KMS-11 (cell line): ENCODE data around the gene ANK3.

Experiments used
- H2AFZ ChIP-seq: fragments of 200-600 bp; sonication (generic); 2 replicates; pipeline ENCODE4 v1.6.1; 2016; ENCODE audit warnings: antibody characterized with exemption, mixed run types, low read depth
- H3K27ac ChIP-seq: fragments of 200-600 bp; sonication (generic); 2 replicates; pipeline ENCODE4 v1.6.1; 2016; ENCODE audit warnings: mild to moderate bottlenecking, mixed run types
- H3K27me3 ChIP-seq: fragments of 200-600 bp; sonication (generic); 2 replicates; pipeline ENCODE4 v1.6.1; 2017; ENCODE audit warnings: mild to moderate bottlenecking, low read depth, mixed run types, moderate library complexity; ENCODE audit not compliant: insufficient read depth
- H3K36me3 ChIP-seq: fragments of 200-600 bp; sonication (generic); 2 replicates; pipeline ENCODE4 v1.6.1; 2017; ENCODE audit warnings: mild to moderate bottlenecking, mixed run types; ENCODE audit not compliant: insufficient read depth
- H3K4me1 ChIP-seq: fragments of 200-600 bp; sonication (generic); 2 replicates; pipeline ENCODE4 v1.6.1; 2016; ENCODE audit warnings: mild to moderate bottlenecking, low read depth, mixed run types; ENCODE audit not compliant: poor library complexity, severe bottlenecking
- H3K4me2 ChIP-seq: fragments of 200-600 bp; sonication (generic); 2 replicates; pipeline ENCODE4 v1.7.0; 2016; ENCODE audit warnings: mild to moderate bottlenecking, mixed run types
- H3K4me3 ChIP-seq: fragments of 200-600 bp; sonication (generic); IDR thresholded peaks from 2 replicates; pipeline ENCODE4 v1.6.1; 2017; ENCODE audit warnings: low read depth, low read length, mixed read lengths; ENCODE audit not compliant: insufficient read depth
- H3K79me2 ChIP-seq: fragments of 200-600 bp; sonication (generic); 2 replicates; pipeline ENCODE4 v1.6.1; 2016; ENCODE audit warnings: low read depth, mixed run types; ENCODE audit not compliant: insufficient read depth
- H3K9ac ChIP-seq: fragments of 200-600 bp; sonication (generic); 2 replicates; pipeline ENCODE4 v1.6.1; 2016; ENCODE audit warnings: mild to moderate bottlenecking, mixed run types
- H4K20me1 ChIP-seq: fragments of 200-600 bp; sonication (generic); 2 replicates; pipeline ENCODE4 v1.6.1; 2016; ENCODE audit warnings: mild to moderate bottlenecking, mixed run types; ENCODE audit not compliant: insufficient read depth
- CTCF ChIP-seq: fragments of 200-600 bp; sonication (generic); conservative IDR thresholded peaks from 2 replicates; pipeline ENCODE4 v1.6.1; 2017; ENCODE audit warnings: low read depth, mild to moderate bottlenecking, antibody characterized with exemption, low read length, moderate library complexity, mixed read lengths

ANK3 gene

GRCh38 chr10:60286559-60286958, 103.1 kb downstream of the ANK3 start:
- Histone ChIP-seq H4K20me1 (peaks cover 56% of the 10 kb centered on the region), H3K36me3 (no peaks in the 10 kb centered on the region), H3K4me3 (no peak overlapping the region), H3K4me2 (no peak overlapping the region), H3K79me2 (peaks cover 97% of the 10 kb centered on the region), H3K27ac (no peak overlapping the region), H3K9ac (no peak overlapping the region), H2AFZ (no peak overlapping the region), H3K27me3 (no peaks in the 10 kb centered on the region), H3K4me1 (peaks cover 74% of the 10 kb centered on the region)
- no peak for TF ChIP-seq CTCF

GRCh38 chr10:60283397-60283796, 106.3 kb downstream of the ANK3 start:
- Histone ChIP-seq H4K20me1 (peaks cover 56% of the 10 kb centered on the region), H3K9ac (no peak overlapping the region)

GRCh38 chr10:60282771-60283353, 106.8 kb downstream of the ANK3 start:
- H3K9ac ChIP-seq: no peak overlapping the region
- H3K27ac ChIP-seq: no peak overlapping the region
- H3K79me2 ChIP-seq: peaks cover 91% of the 10 kb centered on the region
- no peak overlapping the region for H2AFZ ChIP-seq
- no peak overlapping the region for H3K4me3 ChIP-seq
- H3K36me3 ChIP-seq: peaks cover 12% of the 10 kb centered on the region
- H4K20me1 ChIP-seq: peaks cover 51% of the 10 kb centered on the region
- no peaks in the 10 kb centered on the region for H3K27me3 ChIP-seq
- TF ChIP-seq CTCF: no peak
- peaks cover 38% of the 10 kb centered on the region for H3K4me1 ChIP-seq
- H3K4me2 ChIP-seq: no peak overlapping the region

More at GRCh38 chr10:60283397-60283796, 106.3 kb downstream of the ANK3 start:
- Histone ChIP-seq H3K4me1 (peaks cover 43% of the 10 kb centered on the region), H3K4me3 (no peak overlapping the region), H3K27ac (no peak overlapping the region), H3K79me2 (peaks cover 93% of the 10 kb centered on the region), H2AFZ (no peak overlapping the region), H3K27me3 (no peaks in the 10 kb centered on the region), H3K36me3 (peaks cover 11% of the 10 kb centered on the region), H3K4me2 (no peak overlapping the region)
- no peak for TF ChIP-seq CTCF

- Histone ChIP-seq H3K27ac (no peak overlapping the region), H3K4me2 (no peak overlapping the region), H4K20me1 (peaks cover 41% of the 10 kb centered on the region), H3K79me2 (peaks cover 89% of the 10 kb centered on the region), H3K9ac (no peak overlapping the region), H3K27me3 (no peaks in the 10 kb centered on the region), H3K4me1 (peaks cover 28% of the 10 kb centered on the region), H2AFZ (no peak overlapping the region), H3K4me3 (no peak overlapping the region), H3K36me3 (peaks cover 13% of the 10 kb centered on the region)
- no peak for TF ChIP-seq CTCF
Observed at GRCh38 chr10:60281792-60282353, 107.8 kb downstream of the ANK3 start.
